ENCODE measurements around the gene AZIN2.
"Not testable (repeated sequence)": the region's sequence is repeated elsewhere in the genome, so short reads cannot be mapped to it uniquely, and the experiment has no call there.

Gene AZIN2

GRCh38 chr1:33123266-33123665, 42.3 kb downstream of the AZIN2 start:
- peaks cover 8% of the 10 kb centered on the region for H3K27me3 ChIP-seq (ENCODE audit: control insufficient read depth, insufficient read depth, low read length)
- no peaks in the 10 kb centered on the region for H3K9me3 ChIP-seq (ENCODE audit: control insufficient read depth, insufficient read depth, low read length)
- H3K4me1 ChIP-seq (ENCODE audit: control insufficient read depth, insufficient read depth, low read length): peaks cover 6% of the 10 kb centered on the region
- no peaks in the 10 kb centered on the region for H3K36me3 ChIP-seq (ENCODE audit: control insufficient read depth, insufficient read depth, low read length)
- H3K4me3 ChIP-seq (ENCODE audit: low read depth, low read length): no peak overlapping the region
- H3K9ac ChIP-seq (ENCODE audit: low read depth, low read length): no peak overlapping the region

GRCh38 chr1:33124647-33125046, 43.7 kb downstream of the AZIN2 start:
- not testable (repeated sequence) for H3K36me3 ChIP-seq (ENCODE audit: control insufficient read depth, insufficient read depth, low read length); H3K9ac ChIP-seq (ENCODE audit: low read depth, low read length); H3K4me1 ChIP-seq (ENCODE audit: control insufficient read depth, insufficient read depth, low read length)

GRCh38 chr1:33126411-33127000, 45.6 kb downstream of the AZIN2 start:
- Histone ChIP-seq H3K36me3 (ENCODE audit: control insufficient read depth, insufficient read depth, low read length) (no peaks in the 10 kb centered on the region), H3K9me3 (ENCODE audit: control insufficient read depth, insufficient read depth, low read length) (no peaks in the 10 kb centered on the region), H3K4me3 (ENCODE audit: low read depth, low read length) (peak overlapping the region; percentile 88), H3K27me3 (ENCODE audit: control insufficient read depth, insufficient read depth, low read length) (no peaks in the 10 kb centered on the region), H3K4me1 (ENCODE audit: control insufficient read depth, insufficient read depth, low read length) (peaks cover 3% of the 10 kb centered on the region), H3K9ac (ENCODE audit: low read depth, low read length) (peak overlapping the region; percentile 55)

More at GRCh38 chr1:33124647-33125046, 43.7 kb downstream of the AZIN2 start:
- not testable (repeated sequence) for H3K9me3 ChIP-seq (ENCODE audit: control insufficient read depth, insufficient read depth, low read length); H3K27me3 ChIP-seq (ENCODE audit: control insufficient read depth, insufficient read depth, low read length); H3K4me3 ChIP-seq (ENCODE audit: low read depth, low read length)

- no peaks in the 10 kb centered on the region for H3K9me3 ChIP-seq (ENCODE audit: control insufficient read depth, insufficient read depth, low read length)
- H3K4me3 ChIP-seq (ENCODE audit: low read depth, low read length): peak overlapping the region; percentile 88
- H3K9ac ChIP-seq (ENCODE audit: low read depth, low read length): peak overlapping the region; percentile 55
- peaks cover 3% of the 10 kb centered on the region for H3K4me1 ChIP-seq (ENCODE audit: control insufficient read depth, insufficient read depth, low read length)
- no peaks in the 10 kb centered on the region for H3K27me3 ChIP-seq (ENCODE audit: control insufficient read depth, insufficient read depth, low read length)
- H3K36me3 ChIP-seq (ENCODE audit: control insufficient read depth, insufficient read depth, low read length): no peaks in the 10 kb centered on the region
Observed at GRCh38 chr1:33127001-33127823, 46.3 kb downstream of the AZIN2 start.

GRCh38 chr1:33128781-33129180, 47.8 kb downstream of the AZIN2 start:
- Histone ChIP-seq H3K9ac (ENCODE audit: low read depth, low read length) (no peak overlapping the region), H3K9me3 (ENCODE audit: control insufficient read depth, insufficient read depth, low read length) (no peaks in the 10 kb centered on the region), H3K4me3 (ENCODE audit: low read depth, low read length) (peak overlapping the region; percentile 20)

GRCh38 chr1:33130297-33130696, 49.3 kb downstream of the AZIN2 start:
- Histone ChIP-seq H3K9ac (ENCODE audit: low read depth, low read length) (no peak overlapping the region), H3K36me3 (ENCODE audit: control insufficient read depth, insufficient read depth, low read length) (no peaks in the 10 kb centered on the region), H3K9me3 (ENCODE audit: control insufficient read depth, insufficient read depth, low read length) (no peaks in the 10 kb centered on the region), H3K4me1 (ENCODE audit: control insufficient read depth, insufficient read depth, low read length) (peaks cover 3% of the 10 kb centered on the region), H3K27me3 (ENCODE audit: control insufficient read depth, insufficient read depth, low read length) (no peaks in the 10 kb centered on the region), H3K4me3 (ENCODE audit: low read depth, low read length) (no peak overlapping the region)

More at GRCh38 chr1:33128781-33129180, 47.8 kb downstream of the AZIN2 start:
- Histone ChIP-seq H3K4me1 (ENCODE audit: control insufficient read depth, insufficient read depth, low read length) (peaks cover 3% of the 10 kb centered on the region), H3K27me3 (ENCODE audit: control insufficient read depth, insufficient read depth, low read length) (no peaks in the 10 kb centered on the region), H3K36me3 (ENCODE audit: control insufficient read depth, insufficient read depth, low read length) (no peaks in the 10 kb centered on the region)

- Histone ChIP-seq H3K4me3 (ENCODE audit: low read depth, low read length) (no peak overlapping the region), H3K4me1 (ENCODE audit: control insufficient read depth, insufficient read depth, low read length) (peaks cover 3% of the 10 kb centered on the region), H3K9me3 (ENCODE audit: control insufficient read depth, insufficient read depth, low read length) (no peaks in the 10 kb centered on the region), H3K36me3 (ENCODE audit: control insufficient read depth, insufficient read depth, low read length) (no peaks in the 10 kb centered on the region), H3K9ac (ENCODE audit: low read depth, low read length) (no peak overlapping the region), H3K27me3 (ENCODE audit: control insufficient read depth, insufficient read depth, low read length) (no peaks in the 10 kb centered on the region)
Observed at GRCh38 chr1:33131191-33131590, 50.2 kb downstream of the AZIN2 start.

- Histone ChIP-seq H3K27me3 (ENCODE audit: control insufficient read depth, insufficient read depth, low read length) (no peaks in the 10 kb centered on the region), H3K4me3 (ENCODE audit: low read depth, low read length) (no peak overlapping the region)
Observed at GRCh38 chr1:33132549-33132948, 51.6 kb downstream of the AZIN2 start.

GRCh38 chr1:33133478-33134105, 52.6 kb downstream of the AZIN2 start:
- no peak overlapping the region for H3K9ac ChIP-seq (ENCODE audit: low read depth, low read length)
- H3K27me3 ChIP-seq (ENCODE audit: control insufficient read depth, insufficient read depth, low read length): no peaks in the 10 kb centered on the region
- no peaks in the 10 kb centered on the region for H3K9me3 ChIP-seq (ENCODE audit: control insufficient read depth, insufficient read depth, low read length)
- peaks cover 5% of the 10 kb centered on the region for H3K4me1 ChIP-seq (ENCODE audit: control insufficient read depth, insufficient read depth, low read length)
- no peaks in the 10 kb centered on the region for H3K36me3 ChIP-seq (ENCODE audit: control insufficient read depth, insufficient read depth, low read length)
- no peak overlapping the region for H3K4me3 ChIP-seq (ENCODE audit: low read depth, low read length)

More at GRCh38 chr1:33132549-33132948, 51.6 kb downstream of the AZIN2 start:
- Histone ChIP-seq H3K9ac (ENCODE audit: low read depth, low read length) (no peak overlapping the region), H3K9me3 (ENCODE audit: control insufficient read depth, insufficient read depth, low read length) (no peaks in the 10 kb centered on the region), H3K4me1 (ENCODE audit: control insufficient read depth, insufficient read depth, low read length) (no peaks in the 10 kb centered on the region), H3K36me3 (ENCODE audit: control insufficient read depth, insufficient read depth, low read length) (no peaks in the 10 kb centered on the region)

- H3K27me3 ChIP-seq (ENCODE audit: control insufficient read depth, insufficient read depth, low read length); H3K9me3 ChIP-seq (ENCODE audit: control insufficient read depth, insufficient read depth, low read length); H3K36me3 ChIP-seq (ENCODE audit: control insufficient read depth, insufficient read depth, low read length); H3K9ac ChIP-seq (ENCODE audit: low read depth, low read length); H3K4me3 ChIP-seq (ENCODE audit: low read depth, low read length): not testable (repeated sequence)
- peaks cover 15% of the 10 kb centered on the region for H3K4me1 ChIP-seq (ENCODE audit: control insufficient read depth, insufficient read depth, low read length)
Observed at GRCh38 chr1:33136041-33136440, 55.1 kb downstream of the AZIN2 start.

- H3K36me3 ChIP-seq (ENCODE audit: control insufficient read depth, insufficient read depth, low read length): no peaks in the 10 kb centered on the region
- no peak overlapping the region for H3K4me3 ChIP-seq (ENCODE audit: low read depth, low read length)
- H3K4me1 ChIP-seq (ENCODE audit: control insufficient read depth, insufficient read depth, low read length): peaks cover 15% of the 10 kb centered on the region
- no peaks in the 10 kb centered on the region for H3K9me3 ChIP-seq (ENCODE audit: control insufficient read depth, insufficient read depth, low read length)
- H3K27me3 ChIP-seq (ENCODE audit: control insufficient read depth, insufficient read depth, low read length): no peaks in the 10 kb centered on the region
- H3K9ac ChIP-seq (ENCODE audit: low read depth, low read length): no peak overlapping the region
Observed at GRCh38 chr1:33137800-33138199, 56.8 kb downstream of the AZIN2 start.

Data from iPS-15b (cell line).